ENCODE measurements around the gene USP40. TPM values are rescaled to one million over a fixed set of nuclear protein-coding genes. Genes with fewer than 3 reads are reported as not detected.

Gene USP40
- total and polyA plus RNA-seq, 2 experiments from 2014 or later: 5.7 to 11.7 TPM

DNA sequence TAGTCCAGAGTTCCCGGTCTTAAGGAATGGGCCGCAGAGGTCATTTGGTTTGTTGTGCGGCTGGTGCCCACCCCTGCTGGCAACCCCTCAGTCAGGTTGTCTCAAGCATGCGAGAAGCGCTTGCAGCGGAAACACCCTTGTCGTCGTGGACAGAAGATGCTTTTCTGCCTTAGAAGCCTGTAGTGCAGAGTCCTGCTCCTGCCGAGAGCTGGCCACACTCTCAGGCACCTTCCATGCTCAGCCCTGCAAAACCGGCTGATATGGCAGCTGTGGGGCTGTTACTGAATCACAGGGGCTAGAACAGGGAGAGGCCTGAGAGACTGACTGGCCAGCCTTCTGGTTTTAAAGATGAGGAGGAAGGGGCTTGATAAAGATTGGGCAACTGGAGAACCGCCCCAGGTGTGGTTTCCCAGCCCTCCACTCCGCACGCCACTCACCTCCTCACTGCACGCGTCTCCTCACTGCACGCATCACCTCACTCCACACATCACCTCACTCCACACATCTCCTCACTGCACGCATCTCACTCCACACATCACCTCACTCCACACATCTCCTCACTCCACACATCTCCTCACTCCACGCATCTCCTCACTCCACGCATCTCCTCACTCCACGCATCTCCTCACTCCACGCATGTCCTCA lies 103.6 kb downstream of the USP40 start:
- Mint-ChIP-seq H3K4me1 (no peaks in the 10 kb centered on the region; the same call in 2 of the 3 replicates), H3K4me3 (no peak overlapping the region), H3K36me3 (ENCODE audit: low read depth) (peaks cover 32% of the 10 kb centered on the region), H3K27me3 (ENCODE audit: insufficient read depth, low read depth, poor library complexity) (peaks cover 9% of the 10 kb centered on the region), H3K9me3 (peaks cover 2% of the 10 kb centered on the region; the same call in 1 of the 3 replicates), H3K27ac (no peak overlapping the region)
- Histone ChIP-seq H4K20me1 (replicated peaks; ENCODE audit: insufficient read depth) (no peaks in the 10 kb centered on the region), H3K27me3 (ENCODE audit: insufficient read depth) (no peaks in the 10 kb centered on the region), H3K79me2 (replicated peaks; ENCODE audit: insufficient read depth) (no peaks in the 10 kb centered on the region), H3K27ac (ENCODE audit: low read depth) (no peak overlapping the region), H3K9me2 (ENCODE audit: insufficient read depth) (no peaks in the 10 kb centered on the region), H3K36me3 (ENCODE audit: insufficient read depth) (0 out of 2 replicates have a peak, but pooled peaks cover 3% of the 10 kb centered on the region), H3F3A (replicated peaks; ENCODE audit: low read depth) (no peaks in the 10 kb centered on the region), H3K4me1 (ENCODE audit: insufficient read depth) (no peaks in the 10 kb centered on the region), H2AFZ (no peak overlapping the region), H3K4me3 (no peak overlapping the region), H3K4me2 (no peak overlapping the region)
- no peak for ATAC-seq
- DNase-seq (ENCODE audit: low spot score): no peak
- TF ChIP-seq EZH2phosphoT487 (IDR thresholded peaks at IDR 0.05; ENCODE audit: unreplicated experiment) (no peak), STAT1 (IDR thresholded peaks at IDR 0.05; ENCODE audit: unreplicated experiment) (no peak), NANOG (IDR thresholded peaks at IDR 0.05; ENCODE audit: borderline replicate concordance) (no peak), CTCF (conservative IDR thresholded peaks at IDR 0.05; ENCODE audit: low read depth in 2 of 2) (no peak)

DNA sequence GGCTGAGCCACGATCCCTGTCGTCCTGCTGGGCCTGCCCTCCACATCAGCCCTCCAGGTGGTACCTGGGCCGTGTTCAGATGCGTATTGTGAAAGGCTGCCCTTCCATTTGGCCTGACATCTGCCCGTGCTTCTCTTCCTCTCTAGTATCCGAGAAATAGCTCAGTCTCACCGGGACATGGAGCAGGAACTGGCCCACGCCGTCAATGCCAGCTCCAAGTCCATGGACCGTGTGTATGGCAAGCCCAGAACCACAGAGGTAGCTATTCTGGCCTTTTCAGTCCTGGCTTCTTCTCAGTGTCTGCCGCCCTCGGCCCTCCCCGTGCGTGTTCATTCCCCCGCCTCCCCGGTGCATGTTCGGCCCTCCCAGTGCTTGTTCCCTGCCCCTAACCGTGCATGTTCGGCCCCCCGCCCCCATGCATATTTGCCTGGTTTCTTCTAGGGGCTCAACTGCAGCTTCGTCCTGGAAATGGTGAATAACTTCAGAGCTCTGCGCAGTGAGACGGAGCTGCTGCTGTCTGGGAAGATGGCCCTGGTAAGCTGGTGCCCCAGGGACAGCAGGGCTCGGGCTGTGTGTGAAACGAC lies 104.3 kb downstream of the USP40 start:
- Histone ChIP-seq H3K79me2 (replicated peaks; ENCODE audit: insufficient read depth) (no peaks in the 10 kb centered on the region), H3K4me2 (no peak overlapping the region), H3K27me3 (ENCODE audit: insufficient read depth) (no peaks in the 10 kb centered on the region), H4K20me1 (replicated peaks; ENCODE audit: insufficient read depth) (no peaks in the 10 kb centered on the region), H3K9me2 (ENCODE audit: insufficient read depth) (no peaks in the 10 kb centered on the region), H3K36me3 (ENCODE audit: insufficient read depth) (0 out of 2 replicates have a peak, but pooled peaks cover 3% of the 10 kb centered on the region), H3K4me3 (no peak overlapping the region), H3F3A (replicated peaks; ENCODE audit: low read depth) (no peaks in the 10 kb centered on the region), H3K27ac (ENCODE audit: low read depth) (no peak overlapping the region), H2AFZ (no peak overlapping the region), H3K4me1 (ENCODE audit: insufficient read depth) (no peaks in the 10 kb centered on the region)
- Mint-ChIP-seq H3K36me3 (ENCODE audit: low read depth) (peaks cover 34% of the 10 kb centered on the region), H3K9me3 (peaks cover 2% of the 10 kb centered on the region; the same call in 1 of the 3 replicates), H3K4me1 (no peaks in the 10 kb centered on the region; the same call in 2 of the 3 replicates), H3K27ac (no peak overlapping the region), H3K4me3 (no peak overlapping the region), H3K27me3 (ENCODE audit: insufficient read depth, low read depth, poor library complexity) (peaks cover 12% of the 10 kb centered on the region)
- ATAC-seq: no peak
- no peak for DNase-seq (ENCODE audit: low spot score)
- TF ChIP-seq STAT1 (IDR thresholded peaks at IDR 0.05; ENCODE audit: unreplicated experiment) (no peak), EZH2 (IDR thresholded peaks at IDR 0.05; ENCODE audit: low read depth, unreplicated experiment) (no peak), REST (IDR thresholded peaks at IDR 0.05; ENCODE audit: unreplicated experiment) (no peak), NANOG (IDR thresholded peaks at IDR 0.05; ENCODE audit: borderline replicate concordance) (no peak), ZNF331 (CRISPR knock-in tag; IDR thresholded peaks at IDR 0.05; ENCODE audit: low read depth) (no peak)
- TF ChIP-seq, protein P1, sequence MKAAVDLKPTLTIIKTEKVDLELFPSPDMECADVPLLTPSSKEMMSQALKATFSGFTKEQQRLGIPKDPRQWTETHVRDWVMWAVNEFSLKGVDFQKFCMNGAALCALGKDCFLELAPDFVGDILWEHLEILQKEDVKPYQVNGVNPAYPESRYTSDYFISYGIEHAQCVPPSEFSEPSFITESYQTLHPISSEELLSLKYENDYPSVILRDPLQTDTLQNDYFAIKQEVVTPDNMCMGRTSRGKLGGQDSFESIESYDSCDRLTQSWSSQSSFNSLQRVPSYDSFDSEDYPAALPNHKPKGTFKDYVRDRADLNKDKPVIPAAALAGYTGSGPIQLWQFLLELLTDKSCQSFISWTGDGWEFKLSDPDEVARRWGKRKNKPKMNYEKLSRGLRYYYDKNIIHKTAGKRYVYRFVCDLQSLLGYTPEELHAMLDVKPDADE (IDR thresholded peaks at IDR 0.05): no peak

Data from GM23338 (cell line).